ENCODE measurements around the gene GSAP.

- TF ChIP-seq SMC3 (IDR thresholded peaks at IDR 0.05; ENCODE audit: low read depth, low read length), result no peak
- no peak for TF ChIP-seq REST (IDR thresholded peaks at IDR 0.05; ENCODE audit: low read depth, low read length)
- no peak for TF ChIP-seq MEF2A (IDR thresholded peaks at IDR 0.05; ENCODE audit: borderline replicate concordance, low read depth)
- TF ChIP-seq GABPA (IDR thresholded peaks at IDR 0.05; ENCODE audit: low read depth), result no peak
- TF ChIP-seq CTCF (IDR thresholded peaks at IDR 0.05), result no peak
- no peak for TF ChIP-seq JUND (IDR thresholded peaks at IDR 0.05)
- TF ChIP-seq TAF1 (IDR thresholded peaks at IDR 0.05; ENCODE audit: borderline replicate concordance, low read depth, low read length), result no peak
- TF ChIP-seq TCF12 (IDR thresholded peaks at IDR 0.05), result no peak
Measured at GRCh38 chr7:77262316-77262715, 153.8 kb downstream of the GSAP start.
